A673 (cell line): ENCODE results near the gene CAPZA2. TPM values are rescaled to one million over a fixed set of nuclear protein-coding genes. Genes with fewer than 3 reads are reported as not detected.
"Not testable (repeated sequence)": the region's sequence is repeated elsewhere in the genome, so short reads cannot be mapped to it uniquely, and the experiment has no call there.

Experiments
- BruUV-seq: library from RNA; stranded (reverse); fragments of 400-500 nt; replicated peaks from 2 replicates; lab custom pipeline; 2021; lab: Mats Ljungman, UMichigan
- CTCF ChIA-PET: fragments of 300-600 bp; sonication (Branson Sonifier 250); formaldehyde crosslinking; loops from one replicate; lab custom pipeline; 2022; ENCODE audit warnings: antibody characterized with exemption; lab: Charles Lee
- POLR2A ChIA-PET: fragments of 300-600 bp; sonication (Branson Sonifier 250); formaldehyde crosslinking; loops from one replicate; lab custom pipeline; 2022; ENCODE audit warnings: antibody characterized with exemption; ENCODE audit not compliant: low non-redundant PET; lab: Charles Lee
- DNase-seq: peaks from one replicate; pipeline ENCODE4 v3.0.0-alpha.2; 2015; ENCODE audit warnings: low spot score
- H3K27ac ChIP-seq: fragments of 200-600 bp; sonication (generic); 2 replicates; pipeline ENCODE4 v1.5.1; 2016; ENCODE audit warnings: mixed run types, low read depth, mild to moderate bottlenecking, mixed read lengths, antibody characterized with exemption, low read length; ENCODE audit not compliant: poor library complexity, severe bottlenecking
- H3K27me3 ChIP-seq: fragments of 200-600 bp; sonication (generic); replicated peaks from 2 replicates; pipeline ENCODE4 v1.6.1; 2017; ENCODE audit warnings: mixed run types, low read depth, mild to moderate bottlenecking, mixed read lengths, antibody characterized with exemption, low read length; ENCODE audit not compliant: insufficient read depth, poor library complexity
- H3K36me3 ChIP-seq: fragments of 200-600 bp; sonication (generic); 2 replicates; pipeline ENCODE4 v1.6.1; 2016; ENCODE audit warnings: mixed run types, mild to moderate bottlenecking, mixed read lengths, antibody characterized with exemption, low read length; ENCODE audit not compliant: insufficient read depth, poor library complexity, severe bottlenecking
- H3K4me1 ChIP-seq: fragments of 200-600 bp; sonication (generic); 2 replicates; pipeline ENCODE4 v1.6.1; 2017; ENCODE audit warnings: mixed run types, mild to moderate bottlenecking, mixed read lengths, antibody characterized with exemption, low read length; ENCODE audit not compliant: insufficient read depth, poor library complexity, severe bottlenecking
- H3K4me3 ChIP-seq: fragments of 200-600 bp; sonication (generic); 2 replicates; pipeline ENCODE4 v1.5.1; 2016; ENCODE audit warnings: low read depth, mixed run types, mild to moderate bottlenecking, mixed read lengths, low read length; ENCODE audit not compliant: poor library complexity, severe bottlenecking
- H3K9me3 ChIP-seq: fragments of 200-600 bp; sonication (generic); 2 replicates; pipeline ENCODE4 v1.6.1; 2016; ENCODE audit warnings: mixed run types, low read depth, mild to moderate bottlenecking, mixed read lengths, antibody characterized with exemption, low read length; ENCODE audit not compliant: poor library complexity, severe bottlenecking
- EZH2 ChIP-seq: fragments of 200-600 bp; sonication (generic); IDR thresholded peaks from 2 replicates; pipeline ENCODE4 v1.6.1; 2017; ENCODE audit warnings: borderline replicate concordance, low read depth, mild to moderate bottlenecking, mixed read lengths, antibody characterized with exemption, low read length; ENCODE audit not compliant: poor library complexity, severe bottlenecking
- intact Hi-C: fragments of 100-400 bp; cut with micrococcal nuclease; formaldehyde crosslinking; loops from one replicate; pipeline ENCODE4 v1.10.0; 2022; ENCODE audit not compliant: unreplicated experiment
- total RNA-seq: library from RNA; stranded (reverse); gene quantifications from 2 replicates; pipeline ENCODE4 v1.2.3, GENCODE V29; 2021
- TF ChIP-seq, protein P1 (sequence below): fragments of 300-800, 200-600 bp; sonication (generic); conservative IDR thresholded peaks from 2 replicates; pipeline ENCODE4 v1.5.1; 2017; ENCODE audit warnings: low read depth, mild to moderate bottlenecking, antibody characterized with exemption, low read length, moderate library complexity, mixed read lengths

CAPZA2 gene
- total RNA-seq, 1 experiment from 2014 or later: 118 TPM

DNA sequence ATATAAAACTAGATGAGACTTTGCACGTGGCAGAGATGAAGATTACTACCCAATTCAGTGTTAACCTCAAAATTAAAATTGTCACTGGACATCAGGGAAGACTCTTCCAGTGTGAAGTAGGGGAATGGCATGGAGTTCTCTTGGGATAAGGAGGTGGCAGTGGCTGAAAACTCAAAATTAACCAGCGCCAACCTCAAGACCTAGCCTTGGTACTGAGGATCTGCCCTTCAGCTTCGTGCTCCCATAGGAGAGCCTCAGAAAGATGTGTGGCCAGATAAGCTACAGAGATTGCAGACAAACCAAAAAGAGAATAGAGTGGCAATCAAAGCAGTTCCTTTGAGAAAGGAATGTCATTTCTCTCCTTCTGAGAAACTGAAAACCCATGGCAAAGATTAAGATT is 47.3 kb upstream of the CAPZA2 start:
- ChIA-PET POLR2A (no interaction called here), CTCF (no interaction called here)
- Histone ChIP-seq H3K9me3 (no peaks in the 10 kb centered on the region), H3K4me3 (no peak overlapping the region), H3K4me1 (no peaks in the 10 kb centered on the region), H3K27ac (no peak overlapping the region), H3K36me3 (no peaks in the 10 kb centered on the region), H3K27me3 (no peaks in the 10 kb centered on the region)
- BruUV-seq: no TSS peak
- intact Hi-C loops: no loop called here
- no peak for DNase-seq
- TF ChIP-seq, protein P1, sequence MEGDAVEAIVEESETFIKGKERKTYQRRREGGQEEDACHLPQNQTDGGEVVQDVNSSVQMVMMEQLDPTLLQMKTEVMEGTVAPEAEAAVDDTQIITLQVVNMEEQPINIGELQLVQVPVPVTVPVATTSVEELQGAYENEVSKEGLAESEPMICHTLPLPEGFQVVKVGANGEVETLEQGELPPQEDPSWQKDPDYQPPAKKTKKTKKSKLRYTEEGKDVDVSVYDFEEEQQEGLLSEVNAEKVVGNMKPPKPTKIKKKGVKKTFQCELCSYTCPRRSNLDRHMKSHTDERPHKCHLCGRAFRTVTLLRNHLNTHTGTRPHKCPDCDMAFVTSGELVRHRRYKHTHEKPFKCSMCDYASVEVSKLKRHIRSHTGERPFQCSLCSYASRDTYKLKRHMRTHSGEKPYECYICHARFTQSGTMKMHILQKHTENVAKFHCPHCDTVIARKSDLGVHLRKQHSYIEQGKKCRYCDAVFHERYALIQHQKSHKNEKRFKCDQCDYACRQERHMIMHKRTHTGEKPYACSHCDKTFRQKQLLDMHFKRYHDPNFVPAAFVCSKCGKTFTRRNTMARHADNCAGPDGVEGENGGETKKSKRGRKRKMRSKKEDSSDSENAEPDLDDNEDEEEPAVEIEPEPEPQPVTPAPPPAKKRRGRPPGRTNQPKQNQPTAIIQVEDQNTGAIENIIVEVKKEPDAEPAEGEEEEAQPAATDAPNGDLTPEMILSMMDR: no peak
- no peak for TF ChIP-seq EZH2

DNA sequence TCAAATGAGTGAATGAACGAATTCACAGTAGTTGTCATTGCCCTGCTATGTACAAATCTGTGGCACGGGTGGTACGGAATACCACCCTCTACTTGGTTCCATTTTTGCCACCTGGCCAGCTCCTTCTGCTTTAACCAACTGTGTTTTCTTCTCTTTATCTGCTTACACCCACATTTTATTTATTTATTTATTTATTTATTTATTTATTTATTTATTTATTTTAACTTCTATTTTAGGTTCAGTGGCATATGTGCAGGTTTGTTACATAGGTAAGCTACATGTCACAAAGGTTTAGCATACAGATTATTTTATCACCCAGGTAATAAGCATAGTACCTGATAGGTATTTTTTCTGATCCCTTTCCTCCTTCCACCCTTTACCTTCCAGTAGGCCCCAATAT is 42.2 kb upstream of the CAPZA2 start:
- DNase-seq: no peak
- no peaks in the 10 kb centered on the region for H3K9me3 ChIP-seq
- intact Hi-C loops: no loop called here
- H3K36me3 ChIP-seq: no peaks in the 10 kb centered on the region
- no TSS peak for BruUV-seq
- CTCF ChIA-PET: interaction anchor here (1.2 kb wide), 1 partner anchor 640 kb away, joined by 3 read pairs; no protein-coding TSS in a partner anchor
- no peak for TF ChIP-seq EZH2
- TF ChIP-seq, protein P1: no peak
- POLR2A ChIA-PET: interaction anchor here (0.7 kb wide), 1 partner anchor 27 kb away, joined by 3 read pairs; no protein-coding TSS in a partner anchor
- no peak overlapping the region for H3K4me3 ChIP-seq
- H3K27me3 ChIP-seq: peaks cover 5% of the 10 kb centered on the region
- H3K27ac ChIP-seq: no peak overlapping the region
- no peaks in the 10 kb centered on the region for H3K4me1 ChIP-seq

DNA sequence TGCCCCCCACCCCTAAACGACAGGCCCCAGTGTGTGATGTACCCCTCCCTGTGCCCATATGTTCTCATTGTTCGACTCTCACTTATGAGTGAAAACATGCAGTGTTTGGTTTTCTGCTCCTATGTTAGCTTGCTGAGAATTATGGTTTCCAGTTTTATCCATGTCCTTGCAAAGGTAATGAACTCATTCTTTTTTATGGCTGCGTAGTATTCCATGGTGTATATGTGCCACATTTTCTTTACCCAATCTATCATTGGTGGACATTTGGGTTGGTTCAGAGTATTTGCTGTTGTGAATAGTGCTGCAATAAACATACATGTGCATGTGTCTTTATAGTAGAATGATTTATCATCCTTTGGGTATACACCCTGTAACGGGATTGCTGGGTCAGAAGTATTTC is 40.7 kb upstream of the CAPZA2 start:
- H3K27me3 ChIP-seq, DNase-seq, H3K27ac ChIP-seq, intact Hi-C loops, BruUV-seq, POLR2A ChIA-PET, H3K9me3 ChIP-seq, H3K36me3 ChIP-seq, H3K4me1 ChIP-seq, H3K4me3 ChIP-seq, CTCF ChIA-PET: not testable (repeated sequence)

DNA sequence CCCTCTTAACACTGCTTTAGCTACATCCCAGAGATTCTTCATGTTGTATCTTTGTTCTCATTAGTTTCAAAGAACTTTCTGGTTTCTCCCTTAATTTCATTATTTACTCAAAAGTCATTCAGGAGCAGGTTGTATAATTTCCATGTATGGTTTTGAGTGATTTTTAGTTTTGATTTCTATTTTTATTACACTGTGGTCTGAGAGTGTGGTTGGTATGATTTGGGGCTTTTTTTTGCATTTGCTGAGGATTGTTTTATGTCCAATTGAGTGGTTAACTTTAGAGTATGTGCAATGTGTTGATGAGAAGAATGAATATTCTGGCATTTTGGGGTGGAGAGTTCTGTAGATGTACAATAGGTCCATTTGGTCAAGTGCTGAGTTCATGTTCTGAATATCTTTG is 37.9 kb upstream of the CAPZA2 start:
- POLR2A ChIA-PET: no interaction called here
- Histone ChIP-seq H3K36me3 (no peaks in the 10 kb centered on the region), H3K9me3 (no peaks in the 10 kb centered on the region), H3K4me1 (no peaks in the 10 kb centered on the region), H3K4me3 (no peak overlapping the region), H3K27ac (no peak overlapping the region), H3K27me3 (peaks cover 5% of the 10 kb centered on the region)
- no peak for TF ChIP-seq EZH2
- TF ChIP-seq, protein P1: no peak
- CTCF ChIA-PET: no interaction called here
- DNase-seq: no peak
- no TSS peak for BruUV-seq
- intact Hi-C loops: no loop called here
